Thoracic aorta (tissue), 2 donors: Measurements from ENCODE around the gene GNA12. TPM values are rescaled to one million over a fixed set of nuclear protein-coding genes. Genes with fewer than 3 reads are reported as not detected.

Experiments used
- ATAC-seq: fragments of 150-250 bp; one replicate; pipeline ENCODE4 v1.8.0; 2017; ENCODE audit warnings: low read depth; ENCODE audit not compliant: insufficient number of reproducible peaks, low FRiP score
- DNase-seq: peaks from one replicate; pipeline ENCODE4 v3.0.0-alpha.2; 2020; ENCODE audit warnings: low spot score
- H3K27ac ChIP-seq, 2 donors: fragments of 200-600 bp; sonication (generic); 1 replicate in 1 of 2; 2 replicates in 1 of 2; pipeline ENCODE4 v1.5.1; 2016; ENCODE audit warnings: mild to moderate bottlenecking in 2 of 2, moderate library complexity in 2 of 2
- H3K27me3 ChIP-seq: fragments of 200-600 bp; sonication (generic); replicated peaks from 2 replicates; pipeline ENCODE4 v1.6.0; 2016; ENCODE audit warnings: mild to moderate bottlenecking; ENCODE audit not compliant: insufficient read depth
- H3K36me3 ChIP-seq: fragments of 200-600 bp; sonication (generic); one replicate; pipeline ENCODE4 v1.5.1; 2016
- H3K4me1 ChIP-seq, 2 donors: fragments of 200-600 bp; sonication (generic); 1 replicate in 1 of 2; 2 replicates in 1 of 2; pipeline versions ENCODE4 v1.5.1 to v1.6.0; 2016; ENCODE audit warnings: low read depth in 2 of 2, mild to moderate bottlenecking in 1 of 2; ENCODE audit not compliant: control insufficient read depth in 1 of 2
- H3K4me3 ChIP-seq: fragments of 200-600 bp; sonication (generic); 2 replicates; pipeline ENCODE4 v1.5.1; 2016; ENCODE audit warnings: mild to moderate bottlenecking
- H3K9me3 ChIP-seq: fragments of 200-600 bp; sonication (generic); 2 replicates; pipeline ENCODE4 v1.5.1; 2016
- total RNA-seq, 2 donors: library from RNA; depleted of rRNA; stranded (reverse); fragments of >200 nt; gene quantifications; one replicate each; pipeline versions ENCODE4 v1.1.0 to v1.2.3, GENCODE V29; 2016
- TF ChIP-seq, protein P1 (sequence below): fragments of 200-600 bp; sonication (generic); IDR thresholded peaks from one replicate; pipeline ENCODE4 v1.5.1; 2019; ENCODE audit warnings: antibody characterized with exemption

The GNA12 gene
- total RNA-seq, 2 donors from 2014 or later: 27.6 to 48.8 TPM

DNA sequence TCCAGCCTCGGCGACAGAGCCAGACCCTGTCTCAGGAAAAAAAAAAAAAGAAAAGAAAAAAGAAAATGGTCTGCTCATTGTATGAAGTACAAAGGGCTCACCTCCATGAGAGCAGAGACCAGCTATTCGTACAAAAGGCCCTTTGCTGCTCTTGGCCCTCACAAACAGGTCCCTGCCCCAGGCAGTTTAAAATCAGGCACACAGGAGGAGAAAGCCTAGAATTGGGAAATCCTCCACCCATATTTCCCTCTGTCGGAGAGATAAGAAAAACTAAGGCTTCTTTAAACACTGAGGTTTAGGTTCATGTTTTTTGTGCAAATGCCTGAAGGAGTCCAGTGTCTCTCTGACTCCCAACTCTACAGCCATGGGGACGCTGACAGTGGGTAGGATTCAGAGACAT, 15.1 kb downstream of the GNA12 start:
- ATAC-seq: no peak
- TF ChIP-seq, protein P1, sequence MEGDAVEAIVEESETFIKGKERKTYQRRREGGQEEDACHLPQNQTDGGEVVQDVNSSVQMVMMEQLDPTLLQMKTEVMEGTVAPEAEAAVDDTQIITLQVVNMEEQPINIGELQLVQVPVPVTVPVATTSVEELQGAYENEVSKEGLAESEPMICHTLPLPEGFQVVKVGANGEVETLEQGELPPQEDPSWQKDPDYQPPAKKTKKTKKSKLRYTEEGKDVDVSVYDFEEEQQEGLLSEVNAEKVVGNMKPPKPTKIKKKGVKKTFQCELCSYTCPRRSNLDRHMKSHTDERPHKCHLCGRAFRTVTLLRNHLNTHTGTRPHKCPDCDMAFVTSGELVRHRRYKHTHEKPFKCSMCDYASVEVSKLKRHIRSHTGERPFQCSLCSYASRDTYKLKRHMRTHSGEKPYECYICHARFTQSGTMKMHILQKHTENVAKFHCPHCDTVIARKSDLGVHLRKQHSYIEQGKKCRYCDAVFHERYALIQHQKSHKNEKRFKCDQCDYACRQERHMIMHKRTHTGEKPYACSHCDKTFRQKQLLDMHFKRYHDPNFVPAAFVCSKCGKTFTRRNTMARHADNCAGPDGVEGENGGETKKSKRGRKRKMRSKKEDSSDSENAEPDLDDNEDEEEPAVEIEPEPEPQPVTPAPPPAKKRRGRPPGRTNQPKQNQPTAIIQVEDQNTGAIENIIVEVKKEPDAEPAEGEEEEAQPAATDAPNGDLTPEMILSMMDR: no peak

DNA sequence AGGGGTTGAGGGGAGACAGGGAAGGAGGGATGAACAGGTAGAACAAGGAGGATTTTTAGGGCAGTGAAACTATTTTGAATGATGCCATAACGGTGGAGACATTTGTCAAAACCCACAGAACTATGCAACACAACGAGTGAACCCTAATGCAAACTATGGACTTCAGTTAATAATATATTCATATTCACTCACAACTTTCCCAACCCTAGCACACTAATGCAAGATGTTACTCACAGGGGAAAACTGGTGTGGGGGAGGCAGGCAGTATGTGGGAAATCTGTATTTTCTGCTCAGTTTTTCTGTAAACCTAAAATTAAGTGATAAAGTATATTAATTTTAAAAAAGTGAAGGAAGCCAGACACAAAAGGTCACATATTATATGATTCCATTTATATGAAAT, 17.3 kb downstream of the GNA12 start:
- TF ChIP-seq, protein P1: no peak
- no peak for DNase-seq
- Histone ChIP-seq H3K4me1 (peaks cover 10 to 23% of the 10 kb centered on the region in 2 donors), H3K27ac (no peak overlapping the region), H3K36me3 (no peaks in the 10 kb centered on the region), H3K4me3 (no peak overlapping the region), H3K9me3 (no peaks in the 10 kb centered on the region), H3K27me3 (no peaks in the 10 kb centered on the region)
- no peak for ATAC-seq

More for the DNA sequence above, 15.1 kb downstream of the GNA12 start:
- H3K36me3 ChIP-seq: no peaks in the 10 kb centered on the region
- no peak overlapping the region for H3K27ac ChIP-seq
- H3K27me3 ChIP-seq: no peaks in the 10 kb centered on the region
- no peak for DNase-seq
- no peak overlapping the region for H3K4me3 ChIP-seq
- peaks cover 0 to 3% of the 10 kb centered on the region in 2 donors for H3K4me1 ChIP-seq
- H3K9me3 ChIP-seq: no peaks in the 10 kb centered on the region

DNA sequence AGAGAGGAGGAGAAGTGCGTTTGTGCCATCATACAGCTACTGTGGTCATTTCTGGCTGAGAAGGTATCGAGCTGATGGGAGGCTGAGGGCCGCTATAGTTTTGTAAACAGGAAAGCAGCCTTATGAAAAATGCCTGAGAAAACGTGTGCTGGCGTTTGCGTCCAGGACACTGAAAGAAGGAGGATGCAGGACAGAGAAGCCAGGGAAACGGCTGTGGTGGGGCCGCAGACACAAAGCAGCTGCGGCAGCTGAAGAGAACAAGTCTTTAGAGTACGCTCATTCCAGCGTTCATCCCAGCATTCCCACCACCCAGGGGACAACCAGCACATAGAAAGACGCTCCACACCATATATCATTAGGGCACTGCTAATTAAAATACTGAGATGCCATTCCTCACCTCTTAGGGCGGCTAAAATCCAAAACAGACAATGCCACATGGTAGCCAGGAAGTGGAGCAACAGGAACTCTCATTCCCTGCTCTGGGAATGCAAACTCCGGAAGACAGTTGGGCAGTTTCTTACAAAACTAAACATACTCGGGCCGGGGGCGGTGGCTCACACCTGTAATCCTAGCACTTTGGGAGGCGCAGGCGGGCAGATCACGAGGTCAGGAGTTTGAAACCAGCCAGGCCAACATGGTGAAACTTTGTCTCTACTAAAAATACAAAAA, 18.4 kb downstream of the GNA12 start:
- ATAC-seq (no peak), DNase-seq (no peak)
- Histone ChIP-seq H3K4me1 (peaks cover 10 to 32% of the 10 kb centered on the region in 2 donors), H3K4me3 (no peak overlapping the region), H3K27ac (no peak overlapping the region), H3K9me3 (no peaks in the 10 kb centered on the region), H3K27me3 (no peaks in the 10 kb centered on the region), H3K36me3 (no peaks in the 10 kb centered on the region)
- TF ChIP-seq, protein P1: no peak

DNA sequence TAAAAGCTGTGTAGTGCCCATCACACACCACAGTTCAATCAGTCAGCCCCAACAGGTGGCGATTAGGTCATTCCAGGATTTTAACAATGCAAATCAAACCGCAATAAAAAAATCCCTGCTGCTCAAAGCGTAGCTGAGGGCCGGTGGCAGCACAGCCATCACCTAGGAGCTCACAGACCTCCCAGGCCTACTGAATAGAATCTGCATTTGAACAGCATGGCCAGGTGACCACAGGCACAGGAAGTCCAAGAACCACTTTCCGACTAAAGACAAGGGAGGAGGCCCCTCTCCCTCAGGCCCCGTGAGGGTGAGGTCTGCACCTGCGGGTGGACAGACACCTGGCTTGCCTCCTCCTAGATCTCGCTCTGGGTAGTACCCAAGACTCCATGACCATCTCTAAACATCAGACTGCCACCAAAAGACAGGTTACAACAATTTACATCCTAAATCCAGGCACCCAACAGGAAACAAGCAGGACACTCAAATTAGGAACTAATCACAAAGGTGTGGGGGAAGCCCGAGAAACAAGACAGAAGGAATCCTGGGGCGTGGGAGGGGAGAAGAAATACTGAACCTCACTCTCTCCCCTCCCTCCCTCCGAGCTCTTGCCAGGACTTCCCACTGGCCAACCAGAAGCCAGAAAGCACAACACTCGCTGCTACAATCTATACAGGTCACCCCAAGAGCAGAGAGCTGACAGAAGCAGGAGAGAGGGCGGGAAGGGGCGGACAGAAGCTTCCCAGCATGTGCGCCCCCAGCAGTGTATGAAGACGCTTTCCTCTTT, 19.2 kb downstream of the GNA12 start:
- no peaks in the 10 kb centered on the region for H3K36me3 ChIP-seq
- TF ChIP-seq, protein P1: no peak
- H3K4me1 ChIP-seq: peaks cover 10 to 32% of the 10 kb centered on the region in 2 donors
- no peaks in the 10 kb centered on the region for H3K9me3 ChIP-seq
- no peak for ATAC-seq
- no peaks in the 10 kb centered on the region for H3K27me3 ChIP-seq
- no peak for DNase-seq
- H3K4me3 ChIP-seq: no peak overlapping the region
- H3K27ac ChIP-seq: no peak overlapping the region

DNA sequence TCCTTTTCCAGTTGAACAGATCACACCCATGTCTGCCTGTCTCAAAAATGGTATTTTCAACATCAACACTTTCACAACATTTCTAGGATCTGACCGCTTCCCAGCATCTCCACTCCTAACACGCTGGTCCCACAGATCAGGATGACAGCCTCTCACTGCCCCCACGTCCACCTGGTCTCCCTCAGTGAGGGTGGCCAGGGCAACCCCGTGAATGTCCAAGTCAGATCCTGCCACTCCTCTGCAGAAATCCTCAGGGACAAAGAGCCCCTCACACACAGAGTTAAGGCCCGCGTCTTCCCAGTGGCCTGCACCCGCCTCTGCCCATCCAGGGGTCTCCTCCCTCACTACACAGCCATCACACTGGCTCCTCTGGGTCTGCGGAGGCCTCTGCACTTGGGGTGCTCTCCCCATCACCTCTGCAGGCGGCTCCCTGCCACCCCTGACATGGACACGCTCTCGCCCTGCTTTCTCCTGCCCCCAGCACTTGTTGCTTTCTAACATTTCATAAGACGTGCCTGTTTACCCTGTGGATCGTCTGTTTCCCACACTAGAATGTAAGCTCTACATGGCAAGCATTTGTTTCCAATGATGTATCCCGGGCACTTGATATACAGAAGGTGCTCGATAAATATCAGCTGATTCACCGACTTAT, 20.0 kb downstream of the GNA12 start:
- TF ChIP-seq, protein P1: no peak
- H3K4me1 ChIP-seq: peaks cover 10 to 32% of the 10 kb centered on the region in 2 donors
- no peaks in the 10 kb centered on the region for H3K36me3 ChIP-seq
- H3K9me3 ChIP-seq: no peaks in the 10 kb centered on the region
- no peak overlapping the region for H3K4me3 ChIP-seq
- no peak for DNase-seq
- ATAC-seq: no peak
- H3K27me3 ChIP-seq: no peaks in the 10 kb centered on the region
- H3K27ac ChIP-seq: no peak overlapping the region
